DOHH2 (cell line): ENCODE measurements around the gene TEX261.

Source experiments
- EZH2phosphoT487 ChIP-seq: fragments of 200-600 bp; sonication (generic); IDR thresholded peaks from 2 replicates; pipeline ENCODE4 v1.6.1; 2017; ENCODE audit warnings: borderline replicate concordance, mild to moderate bottlenecking, antibody characterized with exemption, low read length, moderate library complexity, mixed read lengths
- TF ChIP-seq, protein P1 (sequence below): fragments of 200-600 bp; sonication (generic); IDR thresholded peaks from one replicate; pipeline ENCODE4 v1.5.1; 2014; ENCODE audit warnings: antibody characterized with exemption, mild to moderate bottlenecking, low read depth, low read length; ENCODE audit not compliant: poor library complexity, severe bottlenecking

DNA sequence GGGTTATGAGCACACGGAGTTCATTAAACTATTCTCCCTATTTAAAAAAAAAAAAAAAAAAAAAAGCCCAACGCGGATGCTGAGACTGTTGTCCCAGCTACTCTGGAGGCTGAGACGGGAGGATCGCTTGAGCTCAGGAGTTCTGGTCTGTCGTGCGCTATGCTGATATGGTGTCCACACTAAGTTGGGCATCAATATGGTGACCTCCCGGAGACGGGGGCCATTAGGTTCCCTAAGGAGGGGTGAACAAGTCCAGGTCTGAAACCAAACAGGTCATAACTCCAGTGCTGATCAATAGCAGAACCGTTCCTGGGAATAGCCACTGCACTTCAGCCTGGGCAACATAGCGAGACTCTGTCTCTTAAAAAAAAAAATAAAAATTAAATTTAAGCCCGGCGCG lies 29.2 kb downstream of the TEX261 start:
- TF ChIP-seq, protein P1, sequence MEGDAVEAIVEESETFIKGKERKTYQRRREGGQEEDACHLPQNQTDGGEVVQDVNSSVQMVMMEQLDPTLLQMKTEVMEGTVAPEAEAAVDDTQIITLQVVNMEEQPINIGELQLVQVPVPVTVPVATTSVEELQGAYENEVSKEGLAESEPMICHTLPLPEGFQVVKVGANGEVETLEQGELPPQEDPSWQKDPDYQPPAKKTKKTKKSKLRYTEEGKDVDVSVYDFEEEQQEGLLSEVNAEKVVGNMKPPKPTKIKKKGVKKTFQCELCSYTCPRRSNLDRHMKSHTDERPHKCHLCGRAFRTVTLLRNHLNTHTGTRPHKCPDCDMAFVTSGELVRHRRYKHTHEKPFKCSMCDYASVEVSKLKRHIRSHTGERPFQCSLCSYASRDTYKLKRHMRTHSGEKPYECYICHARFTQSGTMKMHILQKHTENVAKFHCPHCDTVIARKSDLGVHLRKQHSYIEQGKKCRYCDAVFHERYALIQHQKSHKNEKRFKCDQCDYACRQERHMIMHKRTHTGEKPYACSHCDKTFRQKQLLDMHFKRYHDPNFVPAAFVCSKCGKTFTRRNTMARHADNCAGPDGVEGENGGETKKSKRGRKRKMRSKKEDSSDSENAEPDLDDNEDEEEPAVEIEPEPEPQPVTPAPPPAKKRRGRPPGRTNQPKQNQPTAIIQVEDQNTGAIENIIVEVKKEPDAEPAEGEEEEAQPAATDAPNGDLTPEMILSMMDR: no peak
- no peak for TF ChIP-seq EZH2phosphoT487
